ENCODE results near the gene PDLIM7. TPM values are rescaled to one million over a fixed set of nuclear protein-coding genes. Genes with fewer than 3 reads are reported as not detected.

The PDLIM7 gene
- total RNA-seq, 1 experiment from 2014 or later, result 88.4 TPM

DNA sequence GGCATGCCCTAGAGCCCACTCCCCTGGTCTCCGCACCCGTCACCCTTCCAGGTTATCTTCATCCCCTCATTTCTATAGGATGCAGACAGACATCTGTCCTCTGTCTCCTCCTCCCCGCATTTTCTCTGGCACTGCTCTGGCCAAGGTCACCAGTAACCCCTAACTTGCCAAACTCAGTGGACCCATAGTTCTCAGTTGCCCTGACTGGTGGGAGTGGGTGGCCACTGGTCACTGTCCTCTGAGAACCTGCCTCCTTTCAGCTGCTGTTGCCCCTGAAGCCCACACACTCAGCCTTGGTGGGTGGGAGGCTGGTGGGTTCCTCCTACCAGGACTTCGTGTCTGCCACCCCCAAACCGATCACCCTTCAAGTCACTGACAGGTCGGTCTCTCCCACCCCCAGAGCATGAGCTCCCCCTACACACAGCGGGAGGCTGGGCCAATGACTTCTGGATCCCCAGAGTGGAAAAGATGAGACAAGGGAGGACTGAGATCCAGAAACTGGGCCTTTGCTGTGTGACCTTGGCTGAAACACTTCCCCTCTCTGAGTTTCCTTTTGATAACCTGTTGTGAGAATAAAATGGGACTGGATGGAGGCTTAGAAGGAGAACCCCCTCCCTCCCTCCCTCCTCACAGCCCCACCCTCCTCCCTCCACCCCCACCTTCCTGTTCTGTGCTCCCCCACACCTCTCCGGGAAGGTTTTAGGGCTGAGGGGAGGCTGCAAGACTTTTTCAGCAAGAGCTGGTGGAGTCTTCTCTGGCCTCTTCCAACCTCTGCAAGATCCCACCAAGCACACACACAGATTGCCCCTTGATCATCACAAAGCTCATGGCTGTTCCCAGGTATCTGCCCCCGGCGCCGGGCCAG lies 21.6 kb downstream of the PDLIM7 start:
- DNase-seq (ENCODE audit: low read depth), result no peak

DNA sequence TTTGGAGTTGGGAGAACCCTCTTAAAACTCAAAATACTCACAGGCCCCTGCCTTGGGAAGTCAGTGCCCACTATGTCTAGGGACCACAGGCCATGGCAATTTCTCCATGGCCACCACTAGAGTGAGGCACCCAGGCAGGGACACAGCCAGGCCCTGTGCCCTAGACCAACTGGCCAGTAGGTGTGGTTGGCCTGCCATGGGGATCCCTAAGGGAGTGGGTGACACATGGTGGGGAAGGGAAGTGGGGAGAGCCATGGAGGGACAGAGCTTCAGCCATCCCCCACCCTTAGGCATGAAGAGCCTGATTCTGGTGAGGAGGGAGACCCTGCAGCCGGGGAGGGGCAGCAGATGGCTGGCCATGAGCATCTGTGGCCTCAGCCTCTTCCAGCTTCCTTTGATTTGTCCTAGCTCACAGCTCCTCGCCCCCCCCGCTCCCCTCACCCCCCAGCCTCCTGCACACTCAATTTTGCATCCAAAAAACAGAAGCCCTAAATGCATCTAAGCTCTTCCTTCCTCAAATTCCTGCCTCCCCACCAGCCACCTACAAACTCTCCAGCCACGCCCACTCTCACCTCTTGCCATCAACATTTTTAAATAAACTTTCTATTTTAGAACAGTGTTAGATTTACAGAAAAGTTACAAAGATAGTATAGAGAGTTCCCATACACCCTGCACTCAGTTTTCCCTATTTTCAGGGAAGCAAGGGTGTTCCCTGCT lies 22.4 kb downstream of the PDLIM7 start:
- DNase-seq (ENCODE audit: low read depth), result no peak

- no peak for DNase-seq (ENCODE audit: low read depth)
These were observed 23.4 kb downstream of the PDLIM7 start for GRCh38 chr5:177474002-177474476.

- DNase-seq (ENCODE audit: low read depth), result peak; percentile 51
These were observed 23.9 kb downstream of the PDLIM7 start, which contains the start of gene DBN1 for GRCh38 chr5:177473443-177474001. DBN1 (minus strand) TSS chr5:177473634; CDS start chr5:177473521, 113 bp downstream.

- DNase-seq (ENCODE audit: low read depth), result no peak
These were observed 24.7 kb downstream of the PDLIM7 start for GRCh38 chr5:177472460-177473442.

- DNase-seq (ENCODE audit: low read depth), result no peak
These were observed 25.6 kb downstream of the PDLIM7 start for GRCh38 chr5:177471610-177472356.

DNA sequence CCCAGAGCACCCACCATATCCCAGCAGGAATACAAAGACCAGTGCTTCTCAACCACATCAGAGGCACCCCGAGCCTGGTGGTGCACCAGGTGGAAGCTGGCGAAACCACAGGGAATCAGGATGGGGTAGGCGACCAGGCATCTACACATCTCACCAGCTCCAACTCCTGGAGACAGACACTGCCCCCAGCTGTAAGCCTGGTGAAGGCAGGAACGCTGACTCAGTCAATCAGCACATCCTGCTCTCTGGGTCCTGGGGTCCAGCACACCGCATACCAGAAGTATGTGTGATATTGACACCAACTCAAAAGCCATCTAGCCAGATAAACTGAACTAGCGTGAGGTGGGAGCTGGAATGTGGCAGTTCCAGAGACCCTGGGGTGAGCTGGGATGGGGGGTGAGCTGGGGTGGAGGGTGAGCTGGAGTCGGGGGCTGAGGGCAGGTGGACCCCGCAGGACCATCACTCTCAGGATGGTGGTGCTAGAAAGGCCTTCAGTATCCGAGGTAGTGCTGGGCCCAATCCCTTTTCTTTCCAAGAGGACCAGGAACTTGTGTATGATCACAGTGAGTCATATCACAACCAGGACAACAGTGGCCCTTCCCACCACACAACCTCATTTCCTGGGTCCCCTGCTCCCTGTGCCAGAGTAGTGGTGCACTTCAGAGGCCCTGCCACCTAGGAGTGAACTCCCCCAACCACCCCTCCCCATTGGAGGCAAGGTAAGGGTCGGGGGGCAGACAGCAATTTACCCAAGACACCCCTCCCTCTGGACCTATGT lies 26.5 kb downstream of the PDLIM7 start:
- DNase-seq (ENCODE audit: low read depth), result no peak

- no peak for DNase-seq (ENCODE audit: low read depth)
These were observed 27.5 kb downstream of the PDLIM7 start for GRCh38 chr5:177469750-177470525.

DNA sequence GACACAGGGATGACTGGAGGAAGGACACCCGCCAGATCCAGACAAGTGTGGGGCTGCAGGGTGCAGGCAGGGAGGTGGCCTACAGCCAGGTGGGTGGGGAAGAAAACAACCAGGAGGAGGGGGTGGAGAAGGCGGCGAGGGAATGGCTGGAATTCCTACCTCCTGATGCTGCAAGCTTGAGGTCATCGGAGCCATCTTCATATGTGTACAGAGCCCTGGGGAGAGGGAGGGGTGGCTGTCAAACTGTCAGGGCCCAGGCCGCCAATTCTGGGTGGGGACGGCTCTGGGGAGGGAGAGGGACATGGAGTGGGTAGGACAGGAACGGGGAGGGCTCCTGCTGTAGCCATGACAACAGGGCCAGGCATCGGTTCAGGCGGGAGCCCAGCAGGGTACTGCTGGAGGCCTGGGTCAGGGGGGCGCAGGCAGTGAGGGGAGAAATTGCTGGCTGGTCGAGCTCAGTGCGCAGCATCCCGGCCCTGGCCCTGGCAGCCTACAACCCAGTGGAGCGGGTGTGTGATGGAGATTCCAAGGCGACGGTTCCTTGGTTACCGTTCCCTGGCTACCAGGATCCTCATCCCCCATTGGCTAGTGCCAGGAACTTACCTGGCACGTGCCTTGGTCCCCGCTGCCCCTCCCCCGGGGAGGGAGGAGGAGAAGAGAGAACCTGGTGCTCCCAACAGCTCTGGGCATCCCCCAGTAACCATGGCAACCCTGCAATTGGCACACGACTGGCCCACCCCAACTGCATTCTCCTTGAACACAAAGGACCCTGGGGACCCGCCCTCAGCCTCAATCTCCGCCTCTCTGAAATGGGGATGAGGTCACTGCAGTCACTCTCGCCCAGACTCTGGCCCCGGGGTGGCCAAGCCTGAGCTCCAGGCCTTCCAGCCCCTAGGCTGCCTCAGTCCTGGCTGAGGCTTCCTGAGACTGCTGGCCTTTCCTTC lies 28.4 kb downstream of the PDLIM7 start:
- DNase-seq (ENCODE audit: low read depth), result no peak

- no peak for DNase-seq (ENCODE audit: low read depth)
These were observed 29.1 kb downstream of the PDLIM7 start for GRCh38 chr5:177468329-177468684.

DNA sequence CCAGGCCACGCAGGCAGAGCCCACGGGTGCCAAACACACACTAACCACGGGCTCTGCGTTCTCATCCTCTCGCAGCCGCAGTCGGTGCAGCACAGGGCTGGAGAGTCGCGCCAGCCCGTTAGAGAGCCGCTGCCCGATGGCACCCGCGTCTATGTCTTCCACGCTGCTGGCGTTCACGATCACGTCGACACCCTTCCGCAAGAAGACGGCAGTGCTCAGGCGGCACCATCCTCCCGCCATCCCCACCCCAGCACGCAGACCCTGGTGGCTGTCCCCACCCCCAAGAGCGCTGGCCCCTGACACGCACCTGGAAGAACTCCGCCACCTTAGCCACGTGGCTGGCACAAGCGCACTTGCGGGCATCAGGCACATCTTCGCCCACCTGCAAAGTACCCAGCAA lies 30.0 kb downstream of the PDLIM7 start:
- DNase-seq (ENCODE audit: low read depth), result no peak

DNA sequence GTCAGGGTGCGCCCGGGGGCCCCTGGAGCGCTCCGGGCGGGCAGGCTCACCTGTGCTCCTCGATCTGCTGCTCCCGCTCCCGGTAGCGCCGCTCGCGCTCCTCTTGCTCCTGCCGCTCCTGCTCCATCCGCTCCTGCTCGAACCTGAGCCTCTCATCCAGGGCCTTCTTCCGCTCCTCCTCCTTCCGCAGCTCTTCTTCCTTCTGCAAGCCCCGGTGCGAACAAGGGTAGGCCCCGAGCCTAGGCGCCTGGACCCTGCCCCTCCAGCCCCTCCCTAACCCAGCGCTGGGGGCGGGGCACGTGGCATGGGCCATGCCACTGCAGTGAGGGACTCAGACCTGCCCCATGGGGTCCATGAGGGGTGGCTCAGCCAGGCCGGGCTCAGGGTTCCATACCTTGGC lies 30.5 kb downstream of the PDLIM7 start:
- no peak for DNase-seq (ENCODE audit: low read depth)

- no peak for DNase-seq (ENCODE audit: low read depth)
These were observed 32.4 kb downstream of the PDLIM7 start for GRCh38 chr5:177465044-177465443.

DNA sequence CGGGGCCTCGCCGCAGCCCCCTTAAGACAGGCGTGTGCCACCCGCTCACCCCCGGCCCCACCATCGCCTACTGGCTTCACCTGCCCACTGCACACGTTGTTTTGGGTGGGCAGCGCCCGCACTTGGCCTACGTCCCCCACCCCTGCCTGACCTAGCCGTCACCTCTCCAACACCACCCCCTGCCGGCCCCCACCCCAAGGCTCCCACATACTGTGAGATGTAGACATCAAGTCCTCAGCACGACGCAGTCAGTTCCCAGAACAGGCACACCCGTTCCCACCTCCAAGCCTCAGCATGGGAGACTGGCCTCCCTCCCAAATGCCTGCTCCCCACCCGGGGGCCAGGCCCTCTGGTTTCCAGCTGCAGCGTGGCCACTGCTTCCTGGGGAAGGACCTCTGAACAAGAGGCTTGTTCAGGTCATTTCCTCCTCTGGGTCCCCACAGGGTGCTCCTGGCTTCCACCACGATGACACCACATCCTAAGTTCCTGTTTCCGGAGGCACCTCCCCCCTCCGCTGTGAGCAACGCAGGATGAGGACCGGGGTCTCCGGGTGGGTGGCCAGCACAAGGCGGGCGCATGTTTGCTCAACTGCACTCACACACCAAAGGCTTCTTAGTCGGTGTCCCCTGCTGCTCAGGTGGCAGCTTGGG lies 35.3 kb downstream of the PDLIM7 start:
- no peak for DNase-seq (ENCODE audit: low read depth)

DNA sequence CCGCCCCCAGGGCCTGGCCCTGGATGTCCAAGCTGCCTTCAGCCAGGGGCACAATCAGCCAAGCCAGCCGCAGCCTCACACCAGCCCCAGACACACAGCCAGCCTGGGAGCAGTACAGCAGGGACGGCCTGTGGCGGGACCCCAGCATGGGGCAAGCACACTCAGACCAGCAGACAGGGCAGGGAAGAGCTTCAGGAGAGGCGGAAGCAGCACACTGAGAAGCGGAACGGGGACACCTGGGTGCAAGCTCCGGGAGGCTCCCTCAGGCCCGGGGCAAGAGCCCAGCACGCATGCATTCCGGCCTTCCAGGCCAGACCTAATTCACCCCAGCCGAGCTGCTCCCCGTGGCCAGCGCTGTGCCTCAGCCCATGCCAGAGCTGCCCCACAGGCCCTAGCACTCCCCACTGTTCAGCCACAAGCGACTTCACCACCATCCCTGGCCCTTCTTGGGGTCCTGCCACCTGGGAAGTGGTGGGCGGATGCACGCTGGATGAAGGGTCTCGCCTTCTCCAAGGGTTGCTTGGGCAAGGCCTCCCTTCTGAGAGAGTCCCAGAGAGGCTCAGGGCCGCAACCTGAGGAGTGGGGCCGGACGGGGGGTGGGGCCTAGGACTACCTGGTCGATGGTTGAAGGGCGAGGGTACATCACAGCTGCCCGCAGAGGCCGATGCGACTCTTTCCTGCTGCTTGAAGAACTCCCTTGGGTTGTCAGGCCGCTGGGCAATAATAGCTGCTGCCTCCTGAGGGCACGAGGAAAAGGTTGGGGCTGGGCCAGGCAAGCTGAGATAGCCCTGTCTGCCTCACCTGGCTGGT lies 37.4 kb downstream of the PDLIM7 start:
- DNase-seq (ENCODE audit: low read depth), result no peak

GRCh38 chr5:177459357-177459756 lies 38.0 kb downstream of the PDLIM7 start:
- no peak for DNase-seq (ENCODE audit: low read depth)
